Hepatocyte (in vitro differentiated cells): Measurements from ENCODE around the gene ZNF503. TPM values are rescaled to one million over a fixed set of nuclear protein-coding genes. Genes with fewer than 3 reads are reported as not detected.

Experiments used
- DNase-seq: peaks from one replicate; pipeline ENCODE4 v3.0.0-alpha.2; 2016; ENCODE audit warnings: low spot score
- H2AFZ ChIP-seq: fragments of 200-600 bp; sonication (generic); 2 replicates; pipeline ENCODE4 v1.6.0; 2016; ENCODE audit warnings: antibody characterized with exemption, mild to moderate bottlenecking
- H3K27ac ChIP-seq: fragments of 200-600 bp; sonication (generic); 2 replicates; pipeline ENCODE4 v1.5.1; 2016; ENCODE audit warnings: mild to moderate bottlenecking
- H3K27me3 ChIP-seq: fragments of 200-600 bp; sonication (generic); 2 replicates; pipeline ENCODE4 v1.6.1; 2016
- H3K36me3 ChIP-seq: fragments of 200-600 bp; sonication (generic); replicated peaks from 2 replicates; pipeline ENCODE4 v1.5.1; 2016; ENCODE audit warnings: low read depth; ENCODE audit not compliant: insufficient read depth
- H3K4me1 ChIP-seq: fragments of 200-600 bp; sonication (generic); 2 replicates; pipeline ENCODE4 v1.5.1; 2016; ENCODE audit warnings: mild to moderate bottlenecking, moderate library complexity; ENCODE audit not compliant: insufficient read depth
- H3K4me2 ChIP-seq: fragments of 200-600 bp; sonication (generic); 2 replicates; pipeline ENCODE4 v1.6.0; 2016
- H3K4me3 ChIP-seq: fragments of 200-600 bp; sonication (generic); 2 replicates; pipeline ENCODE4 v1.5.1; 2016; ENCODE audit warnings: mild to moderate bottlenecking
- H3K79me2 ChIP-seq: fragments of 200-600 bp; sonication (generic); 2 replicates; pipeline ENCODE4 v1.6.0; 2017; ENCODE audit warnings: mild to moderate bottlenecking
- H3K9me2 ChIP-seq: fragments of 200-600 bp; sonication (generic); replicated peaks from 2 replicates; pipeline ENCODE4 v1.6.0; 2017; ENCODE audit warnings: mild to moderate bottlenecking; ENCODE audit not compliant: insufficient read depth
- H3K9me3 ChIP-seq: fragments of 200-600 bp; sonication (generic); 2 replicates; pipeline ENCODE4 v1.5.1; 2016; ENCODE audit warnings: low read depth, mild to moderate bottlenecking
- H4K20me1 ChIP-seq: fragments of 200-600 bp; sonication (generic); 2 replicates; pipeline ENCODE4 v1.6.0; 2016; ENCODE audit warnings: mild to moderate bottlenecking; ENCODE audit not compliant: insufficient read depth, poor library complexity, severe bottlenecking
- CTCF ChIP-seq: fragments of 200-600 bp; sonication (generic); IDR thresholded peaks from 2 replicates; pipeline ENCODE4 v1.5.1; 2016; ENCODE audit warnings: antibody characterized with exemption, mild to moderate bottlenecking; ENCODE audit not compliant: poor library complexity
- EZH2 ChIP-seq: fragments of 200-600 bp; sonication (generic); IDR thresholded peaks from 2 replicates; pipeline ENCODE4 v1.6.1; 2016; ENCODE audit warnings: antibody characterized with exemption, mild to moderate bottlenecking, borderline replicate concordance
- EZH2phosphoT487 ChIP-seq: fragments of 200-600 bp; sonication (generic); IDR thresholded peaks from one replicate; pipeline ENCODE4 v1.6.1; 2018; ENCODE audit warnings: antibody characterized with exemption, mild to moderate bottlenecking, low read depth, moderate library complexity; ENCODE audit not compliant: unreplicated experiment, severe bottlenecking
- WGBS: methylation state at CpG from one replicate; pipeline ENCODE4 v1.1.6; 2016; ENCODE audit warnings: low lambda C conversion rate; ENCODE audit errors: missing lambda C conversion rate; 5-methylcytosine and 5-hydroxymethylcytosine counted together
- polyA plus RNA-seq: library from polyadenylated mRNA; unstranded; fragments of >200 nt; fragmentation: Nextera tagmentation; extraction: Ambion mirVana; gene quantifications from 2 replicates; pipeline ENCODE4 v1.2.1, GENCODE V29; 2016
- total RNA-seq: library from RNA; depleted of rRNA; stranded (reverse); fragments of >200 nt; gene quantifications from 2 replicates; pipeline ENCODE4 v1.2.3, GENCODE V29; 2014

Gene ZNF503
- total and polyA plus RNA-seq, 2 experiments from 2014 or later: 14.1 to 19.6 TPM

DNA sequence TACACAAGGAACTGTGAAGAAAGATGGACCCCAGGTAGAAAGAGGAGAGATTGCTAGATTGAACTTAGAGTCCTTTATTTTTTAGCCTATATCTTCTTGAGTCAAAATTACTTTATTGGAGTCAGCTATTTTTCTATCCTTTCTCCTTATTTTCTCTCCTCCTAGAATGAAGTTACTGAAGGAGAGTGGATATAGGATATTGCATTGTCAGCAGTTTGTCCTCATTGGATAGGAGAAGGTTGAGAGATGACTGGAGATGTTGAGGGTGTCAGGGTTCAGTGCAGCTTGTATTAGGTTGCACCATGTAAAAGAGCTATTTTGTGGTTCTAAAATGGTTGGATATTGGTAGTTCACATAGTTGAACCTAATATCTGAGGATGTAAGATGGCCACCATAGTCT is 35.3 kb upstream of the ZNF503 start:
- no peaks in the 10 kb centered on the region for H4K20me1 ChIP-seq

DNA sequence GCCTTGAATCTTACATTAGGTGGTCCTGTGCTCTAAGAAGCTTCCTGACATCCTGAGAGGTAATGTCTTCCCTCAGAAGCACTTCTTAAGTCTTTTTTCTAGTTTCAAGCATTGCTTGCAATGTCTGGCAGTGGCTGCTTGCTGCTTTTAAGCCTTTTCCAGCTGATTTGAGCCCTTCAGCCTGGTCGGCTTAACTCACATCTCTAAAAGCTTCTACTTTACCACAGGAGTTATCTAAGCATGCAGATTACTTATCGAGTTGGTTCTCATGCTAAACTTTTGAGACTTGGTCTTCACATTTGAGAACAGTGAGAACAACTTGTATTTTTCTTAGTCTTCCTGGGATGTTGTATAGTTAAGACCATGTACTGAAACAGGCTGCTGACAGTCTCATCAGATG is 33.7 kb upstream of the ZNF503 start:
- no peak overlapping the region for H3K4me2 ChIP-seq
- 42% methylated on average over 2 of the region's 2 CpGs for WGBS
- TF ChIP-seq EZH2 (no peak), EZH2phosphoT487 (no peak), CTCF (no peak)

More for the DNA sequence above, 35.3 kb upstream of the ZNF503 start:
- no peak for DNase-seq
- Histone ChIP-seq H3K79me2 (no peaks in the 10 kb centered on the region), H2AFZ (no peak overlapping the region), H3K27ac (no peak overlapping the region), H3K9me3 (no peaks in the 10 kb centered on the region), H3K4me1 (peaks cover 4% of the 10 kb centered on the region), H3K9me2 (no peaks in the 10 kb centered on the region), H3K4me3 (no peak overlapping the region), H3K4me2 (no peak overlapping the region), H3K36me3 (no peaks in the 10 kb centered on the region), H3K27me3 (no peaks in the 10 kb centered on the region)
- TF ChIP-seq EZH2phosphoT487 (no peak), CTCF (no peak), EZH2 (no peak)

GRCh38 chr10:75434291-75434690 is 32.7 kb upstream of the ZNF503 start:
- no peak overlapping the region for H3K4me3 ChIP-seq
- H3K79me2 ChIP-seq: no peaks in the 10 kb centered on the region
- no peaks in the 10 kb centered on the region for H3K9me2 ChIP-seq
- TF ChIP-seq CTCF (no peak), EZH2phosphoT487 (no peak), EZH2 (no peak)
- no peaks in the 10 kb centered on the region for H3K36me3 ChIP-seq
- 88% methylated on average over 8 of the region's 8 CpGs for WGBS
- no peaks in the 10 kb centered on the region for H3K9me3 ChIP-seq
- no peak overlapping the region for H3K27ac ChIP-seq
- no peak overlapping the region for H3K4me2 ChIP-seq
- H3K4me1 ChIP-seq: peaks cover 24% of the 10 kb centered on the region
- H3K27me3 ChIP-seq: no peaks in the 10 kb centered on the region
- no peaks in the 10 kb centered on the region for H4K20me1 ChIP-seq
- DNase-seq: no peak
- H2AFZ ChIP-seq: no peak overlapping the region

More for the DNA sequence above, 33.7 kb upstream of the ZNF503 start:
- Histone ChIP-seq H3K9me2 (no peaks in the 10 kb centered on the region), H4K20me1 (no peaks in the 10 kb centered on the region), H3K79me2 (no peaks in the 10 kb centered on the region), H3K36me3 (no peaks in the 10 kb centered on the region), H3K9me3 (no peaks in the 10 kb centered on the region), H3K27me3 (no peaks in the 10 kb centered on the region), H2AFZ (no peak overlapping the region), H3K4me3 (no peak overlapping the region), H3K27ac (no peak overlapping the region), H3K4me1 (peaks cover 16% of the 10 kb centered on the region)
- DNase-seq: no peak

DNA sequence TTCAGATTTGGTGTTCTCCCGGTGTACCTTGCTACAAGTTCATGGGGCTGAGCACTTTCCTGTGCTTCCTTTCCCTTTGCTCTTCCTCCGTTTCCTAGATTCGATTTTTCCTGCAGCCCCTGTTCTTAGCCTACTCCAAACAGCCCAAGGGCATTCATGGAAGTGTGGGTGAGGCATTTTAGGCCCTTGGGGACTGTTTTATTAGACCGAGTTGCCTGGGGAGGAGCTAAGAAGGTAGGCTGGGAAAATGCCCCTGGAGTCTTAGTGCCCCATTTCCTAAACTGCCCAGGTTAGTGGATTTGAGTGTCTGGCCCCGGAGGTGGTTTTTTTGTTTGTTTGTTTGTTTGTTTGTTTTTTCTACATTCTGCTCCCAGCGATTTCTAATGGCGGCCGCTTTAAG is 31.7 kb upstream of the ZNF503 start:
- Histone ChIP-seq H3K4me2 (peak overlapping the region; percentile 11), H3K79me2 (no peaks in the 10 kb centered on the region), H3K27ac (no peak overlapping the region), H4K20me1 (no peaks in the 10 kb centered on the region), H2AFZ (no peak overlapping the region), H3K9me2 (no peaks in the 10 kb centered on the region), H3K36me3 (no peaks in the 10 kb centered on the region), H3K4me1 (peaks cover 29% of the 10 kb centered on the region), H3K27me3 (no peaks in the 10 kb centered on the region), H3K9me3 (no peaks in the 10 kb centered on the region), H3K4me3 (no peak overlapping the region)
- TF ChIP-seq EZH2phosphoT487 (no peak), CTCF (no peak), EZH2 (no peak)
- WGBS: 52% methylated on average over 8 of the region's 8 CpGs
- no peak for DNase-seq
